GM19372 (cell line): Measurements from ENCODE around the gene SRSF3.
"Not testable (repeated sequence)": the region's sequence is repeated elsewhere in the genome, so short reads cannot be mapped to it uniquely, and the experiment has no call there.

Experiments
- ATAC-seq: cut with Tn5 transposase; IDR thresholded peaks from one replicate; pipeline ENCODE4 v1.9.1; 2021; ENCODE audit warnings: mild to moderate bottlenecking, low read depth, moderate library complexity; ENCODE audit not compliant: unreplicated experiment

The SRSF3 gene

GRCh38 chr6:36572353-36573311 lies 21.5 kb upstream of the SRSF3 start:
- ATAC-seq: not testable (repeated sequence)

- ATAC-seq: no peak
Observed at GRCh38 chr6:36574679-36575078, 19.5 kb upstream of the SRSF3 start.

- ATAC-seq: no peak
Observed at GRCh38 chr6:36576578-36576977, 17.6 kb upstream of the SRSF3 start.

- ATAC-seq: no peak
Observed at GRCh38 chr6:36577301-36577700, 16.9 kb upstream of the SRSF3 start.

GRCh38 chr6:36578030-36578429 lies 16.1 kb upstream of the SRSF3 start:
- no peak for ATAC-seq

- ATAC-seq: no peak
Observed at GRCh38 chr6:36578431-36578830, 15.7 kb upstream of the SRSF3 start.

- ATAC-seq: no peak
Observed at GRCh38 chr6:36580184-36580526, 14.0 kb upstream of the SRSF3 start.

- no peak for ATAC-seq
Observed at GRCh38 chr6:36581716-36582115, 12.4 kb upstream of the SRSF3 start.

- no peak for ATAC-seq
Observed at GRCh38 chr6:36586606-36587005, 7.6 kb upstream of the SRSF3 start.

- not testable (repeated sequence) for ATAC-seq
Observed at GRCh38 chr6:36589025-36589400, 5.1 kb upstream of the SRSF3 start.

GRCh38 chr6:36590237-36590636 lies 3.9 kb upstream of the SRSF3 start:
- ATAC-seq: no peak

- no peak for ATAC-seq
Observed at GRCh38 chr6:36592221-36592655, 1.9 kb upstream of the SRSF3 start.

- ATAC-seq: peak; percentile 11
Observed at GRCh38 chr6:36593569-36594028, 563 bp upstream of the SRSF3 start.

- ATAC-seq: no peak
Observed at GRCh38 chr6:36594816-36595643, 868 bp downstream of the SRSF3 start.

GRCh38 chr6:36596356-36596755 lies 2.2 kb downstream of the SRSF3 start:
- no peak for ATAC-seq

GRCh38 chr6:36597775-36598174 lies 3.6 kb downstream of the SRSF3 start:
- no peak for ATAC-seq

- no peak for ATAC-seq
Observed at GRCh38 chr6:36598326-36598725, 4.2 kb downstream of the SRSF3 start.

GRCh38 chr6:36598739-36599318 lies 4.7 kb downstream of the SRSF3 start:
- ATAC-seq: no peak

- ATAC-seq: no peak
Observed at GRCh38 chr6:36599791-36600209, 5.6 kb downstream of the SRSF3 start.

GRCh38 chr6:36600564-36601146 lies 6.5 kb downstream of the SRSF3 start:
- no peak for ATAC-seq

GRCh38 chr6:36601818-36602217 lies 7.7 kb downstream of the SRSF3 start:
- ATAC-seq: not testable (repeated sequence)
